T-helper 2 cell (primary cell): Measurements from ENCODE around the gene VARS2.

Experiments
- DNase-seq, 5 experiments: peaks; one replicate each; pipeline versions ENCODE4 v3.0.0 to v3.0.0-alpha.2; 2012 to 2022

VARS2 gene

DNA sequence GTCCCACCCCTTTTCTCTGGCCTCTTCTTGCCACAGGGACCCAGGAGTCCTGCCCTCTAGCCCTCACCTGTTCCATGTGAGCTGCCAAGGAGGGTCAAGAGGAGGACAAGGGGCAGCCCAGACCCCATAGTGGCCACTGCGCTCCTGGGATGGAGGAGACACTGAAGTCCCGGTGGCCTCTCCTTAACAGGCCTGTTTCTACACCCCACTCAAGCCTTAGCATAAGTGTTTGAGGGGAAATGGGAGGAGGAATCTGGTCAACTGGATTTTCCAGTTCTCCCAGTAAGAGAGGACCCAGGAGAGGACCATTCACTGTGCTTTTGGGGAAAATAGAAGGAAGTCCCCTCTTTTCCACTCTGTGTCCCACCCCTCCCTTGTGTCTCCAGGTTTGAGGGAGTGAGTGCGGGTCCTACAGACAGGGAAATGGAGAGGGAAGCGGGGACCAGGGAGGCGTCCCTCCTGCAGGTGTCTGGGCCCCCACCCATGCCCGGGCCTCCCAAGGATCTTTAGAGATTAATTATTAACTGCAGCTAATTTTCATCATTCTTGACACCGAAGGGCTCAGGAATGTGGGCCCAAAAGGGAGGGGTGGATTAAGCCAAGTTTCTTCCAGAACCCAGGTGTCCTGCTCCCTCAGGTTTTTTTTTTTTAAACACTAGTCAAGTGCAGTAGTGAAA, 18.1 kb downstream of the VARS2 start, which contains the start of gene SFTA2:
Gene SFTA2 (minus strand): TSS at position 202 of the 677 bp plus-strand sequence. CDS start 74 bp downstream, at position 128.
- DNase-seq: no peak

- no peak for DNase-seq
These were observed 18.8 kb downstream of the VARS2 start for GRCh38 chr6:30932665-30933365.

- no peak for DNase-seq
These were observed 21.0 kb downstream of the VARS2 start for GRCh38 chr6:30935018-30935417.

DNA sequence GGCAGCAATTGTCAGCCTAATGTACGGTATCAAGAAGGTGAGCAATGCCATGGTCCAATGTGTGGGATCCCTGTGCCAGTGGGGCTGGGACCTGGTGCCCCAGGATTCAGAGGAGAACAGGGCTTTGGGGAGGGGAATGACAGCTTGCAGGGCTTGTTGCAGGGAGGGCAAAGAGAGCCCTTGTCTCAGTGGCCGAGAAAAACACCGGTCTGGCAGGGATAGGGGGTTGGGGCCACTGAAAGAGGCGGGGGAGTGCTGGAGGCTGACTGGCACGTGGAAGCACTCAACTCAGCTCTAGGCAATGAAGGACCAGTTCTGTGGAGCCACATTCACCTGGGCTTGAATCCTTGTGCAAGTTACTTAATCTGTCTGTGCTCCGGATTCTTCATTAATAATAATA, 23.2 kb downstream of the VARS2 start:
- DNase-seq: no peak

- no peak for DNase-seq
These were observed 24.7 kb downstream of the VARS2 start for GRCh38 chr6:30938730-30939129.

DNA sequence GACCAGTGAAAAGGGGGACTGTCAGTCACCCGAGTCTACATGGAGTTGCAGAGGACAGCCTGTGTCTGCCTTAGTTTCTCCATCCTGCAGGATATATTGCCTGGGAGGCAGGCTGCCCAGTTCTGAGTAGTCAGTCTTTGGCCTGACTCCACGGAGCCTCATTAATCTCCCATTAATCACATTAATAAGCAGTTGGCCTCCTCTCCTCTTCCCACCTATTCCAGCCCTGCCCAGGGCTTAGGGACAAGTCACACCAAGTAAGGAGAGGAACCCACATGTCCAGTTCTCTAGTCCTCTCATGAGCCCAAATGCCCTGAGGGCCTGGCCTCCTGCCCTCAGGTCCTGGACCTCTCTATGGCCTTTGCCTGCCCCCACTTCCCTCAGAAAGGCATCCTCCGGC, 25.4 kb downstream of the VARS2 start:
- no peak for DNase-seq

- DNase-seq: no peak
These were observed 26.4 kb downstream of the VARS2 start, which contains the start of gene MUCL3 for GRCh38 chr6:30940361-30940986. Gene MUCL3 (plus strand): TSS chr6:30940973. CDS start chr6:30941000, 27 bp downstream.

DNA sequence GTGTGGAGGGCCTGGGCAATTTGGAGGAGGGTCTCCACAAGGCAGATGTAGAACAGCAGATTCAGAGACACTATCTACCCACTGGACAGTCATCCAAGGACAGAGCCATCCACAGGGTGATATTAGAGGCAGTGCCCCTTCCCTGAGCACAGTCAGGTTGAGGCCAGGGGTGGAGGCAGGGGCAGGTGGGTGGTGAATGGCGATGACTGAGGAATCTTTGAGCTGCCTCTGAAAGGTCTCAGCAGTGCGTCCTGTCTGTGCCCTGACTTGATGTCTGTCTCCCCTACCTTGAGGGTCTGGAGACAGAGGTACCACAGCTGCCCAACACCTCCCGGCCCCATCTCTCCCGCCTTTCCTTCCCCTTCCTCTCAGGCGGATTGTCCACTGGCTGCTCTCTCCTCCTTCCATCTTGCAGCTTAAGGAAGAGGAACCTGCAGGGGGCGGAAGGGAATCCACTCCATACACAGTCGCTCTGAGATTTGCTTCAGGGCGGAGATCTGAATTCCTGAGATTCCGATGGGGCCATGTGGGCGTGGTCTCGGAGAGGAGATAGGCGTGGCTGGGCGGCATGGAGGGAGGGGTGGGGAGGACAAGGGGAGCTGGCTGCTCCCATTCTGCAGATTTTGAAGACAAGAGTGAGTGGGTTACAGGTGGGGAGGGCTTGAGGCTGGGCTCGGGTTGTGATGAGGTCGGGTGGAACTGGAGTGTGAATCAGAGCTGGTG, 28.5 kb downstream of the VARS2 start:
- no peak for DNase-seq

DNA sequence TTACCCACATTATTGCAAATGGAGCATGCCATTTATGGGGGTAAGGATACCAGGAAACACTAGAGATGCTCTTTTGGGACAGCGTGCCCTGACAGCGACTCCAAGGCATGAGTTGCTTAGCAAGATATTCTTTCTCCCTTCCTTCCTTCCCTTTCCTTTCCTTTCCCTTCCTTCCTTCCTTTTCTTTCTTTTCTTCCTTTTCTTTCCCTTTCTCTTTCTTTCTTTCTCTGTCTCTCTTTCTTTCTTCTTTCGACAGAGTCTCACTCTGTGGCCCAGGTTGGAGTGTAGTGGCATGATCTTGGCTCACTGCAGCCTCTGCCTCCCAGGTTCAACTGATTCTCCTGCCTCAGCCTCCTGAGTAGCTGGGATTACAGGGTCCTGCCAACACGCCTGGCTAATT, 30.0 kb downstream of the VARS2 start:
- DNase-seq: no peak

DNA sequence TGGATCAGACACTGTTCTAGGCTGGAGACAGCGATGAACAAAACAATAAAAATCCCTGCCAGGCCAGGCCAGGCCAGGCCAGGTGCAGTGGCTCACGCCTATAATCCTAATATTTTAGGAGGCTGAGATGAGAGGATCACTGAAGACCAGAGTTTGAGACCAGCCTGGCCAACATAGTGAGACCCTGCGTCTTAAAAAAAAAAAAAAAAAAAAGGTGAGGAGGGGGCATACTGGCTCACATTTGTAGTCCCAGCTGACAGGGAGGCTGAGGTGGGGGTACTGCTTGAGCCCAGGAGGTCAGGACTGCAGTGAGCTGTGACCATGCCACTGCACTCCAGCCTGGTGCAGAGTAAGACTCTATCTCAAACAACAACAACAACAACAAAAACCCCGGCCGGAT, 31.2 kb downstream of the VARS2 start:
- DNase-seq: no peak

- DNase-seq: no peak
These were observed 33.2 kb downstream of the VARS2 start for GRCh38 chr6:30947231-30947630.

- no peak for DNase-seq
These were observed 34.8 kb downstream of the VARS2 start for GRCh38 chr6:30948811-30949210.

- no peak for DNase-seq
These were observed 38.0 kb downstream of the VARS2 start for GRCh38 chr6:30951907-30952469.

DNA sequence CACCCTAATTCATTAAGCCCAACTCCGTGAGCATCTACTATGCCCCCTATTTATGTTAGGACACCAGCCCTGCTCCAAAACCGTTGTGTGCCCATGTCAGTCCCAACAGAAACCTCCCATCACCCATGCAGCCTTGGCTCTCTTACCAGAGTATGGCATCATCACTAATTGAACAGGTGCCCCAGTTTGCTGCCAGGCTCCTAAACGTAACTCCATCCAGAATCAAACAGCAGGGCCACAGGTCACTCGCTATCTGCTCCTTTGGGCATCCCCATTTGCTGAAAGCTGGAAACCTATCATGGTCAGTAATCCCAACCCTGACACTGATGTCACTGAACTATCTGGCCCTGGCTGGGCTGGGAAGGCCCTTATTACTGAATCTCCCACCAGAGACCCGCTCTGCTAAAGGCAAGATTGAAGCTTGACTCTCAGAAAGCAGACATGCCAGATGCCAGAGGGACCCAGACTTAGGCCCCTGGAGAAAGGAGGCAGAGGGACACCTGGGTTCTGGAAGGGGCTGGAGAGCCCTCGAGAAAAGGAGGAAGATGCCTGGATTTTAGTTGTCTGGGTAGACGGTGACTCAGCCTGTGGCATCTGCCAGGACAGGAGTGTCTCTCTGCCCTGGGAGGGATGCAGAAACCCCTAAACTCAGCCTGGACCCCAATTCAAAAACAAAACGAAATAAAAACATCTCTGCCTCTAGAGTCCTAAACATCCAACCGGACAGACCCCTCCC, 40.8 kb downstream of the VARS2 start:
- DNase-seq: no peak

DNA sequence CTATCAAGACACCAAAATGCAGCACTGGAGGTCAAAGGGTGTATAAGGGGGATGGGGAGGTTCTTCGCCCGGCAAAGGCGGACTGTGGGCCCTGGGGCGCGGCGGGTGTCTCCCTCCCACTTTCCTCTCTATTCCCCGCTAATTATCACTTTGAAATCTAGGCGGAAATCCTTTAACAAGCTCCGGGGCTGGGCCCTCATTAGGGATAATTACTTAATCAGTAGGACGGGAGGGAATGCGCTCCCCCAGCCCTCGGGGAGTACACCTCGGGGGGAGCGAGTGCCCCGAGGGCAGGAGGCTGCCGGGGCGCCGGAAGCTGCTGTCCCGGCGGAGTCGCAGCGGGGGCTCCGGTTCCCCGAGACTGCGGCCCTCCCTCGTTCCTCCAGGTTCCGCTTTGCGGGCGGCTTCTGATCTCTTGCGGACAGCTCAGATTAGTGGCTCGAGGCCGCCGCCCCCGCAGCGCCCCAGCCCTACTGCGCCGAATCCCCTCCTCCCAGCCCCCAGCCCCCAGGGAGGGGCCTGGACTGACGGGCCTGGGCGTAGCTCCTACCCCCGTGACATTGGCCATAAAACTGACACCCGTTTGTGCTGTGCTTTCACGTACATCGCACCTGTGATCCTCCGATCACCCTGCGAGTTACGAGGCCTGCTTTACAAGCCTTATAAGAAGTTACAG, 41.5 kb downstream of the VARS2 start:
- peak; percentile 37 to 76 (median 58) for DNase-seq

GRCh38 chr6:30957716-30958115, 43.7 kb downstream of the VARS2 start:
- DNase-seq: no peak

DNA sequence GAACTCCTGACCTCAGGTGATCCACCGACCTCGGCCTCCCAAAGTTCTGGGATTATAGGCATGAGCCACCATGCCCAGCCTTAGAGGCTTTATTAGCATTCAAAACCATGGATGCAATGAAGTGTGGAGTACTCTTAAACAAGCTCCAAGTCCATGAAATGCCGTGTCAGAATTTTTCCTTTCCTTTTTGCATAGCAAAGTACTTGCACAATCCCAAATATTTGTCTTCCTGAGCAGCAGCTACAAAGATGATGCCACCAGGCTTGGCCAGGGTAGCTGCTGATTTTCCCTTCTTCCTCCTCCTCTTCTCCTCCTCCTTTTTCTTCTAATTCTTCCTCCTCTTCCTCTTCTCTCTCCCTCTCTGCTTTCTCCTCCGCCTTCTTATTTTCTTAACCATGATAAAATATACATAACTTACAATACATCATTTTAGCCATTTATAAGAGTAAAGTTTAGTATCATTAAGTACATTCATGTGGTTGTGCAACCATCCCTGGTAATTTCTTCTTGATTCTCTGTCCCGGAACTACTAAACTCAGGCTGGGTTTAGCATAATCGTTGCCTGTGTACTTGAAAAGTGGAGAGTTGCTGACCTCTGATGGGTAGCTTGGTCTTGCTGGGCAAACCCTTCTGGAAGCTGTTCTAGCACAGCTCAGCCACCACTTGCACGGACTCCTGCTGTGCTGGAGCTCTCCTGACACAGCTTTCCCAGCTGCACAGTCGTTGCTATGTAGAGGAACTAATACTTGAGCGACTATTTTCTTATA, 47.1 kb downstream of the VARS2 start:
- no peak for DNase-seq

DNA sequence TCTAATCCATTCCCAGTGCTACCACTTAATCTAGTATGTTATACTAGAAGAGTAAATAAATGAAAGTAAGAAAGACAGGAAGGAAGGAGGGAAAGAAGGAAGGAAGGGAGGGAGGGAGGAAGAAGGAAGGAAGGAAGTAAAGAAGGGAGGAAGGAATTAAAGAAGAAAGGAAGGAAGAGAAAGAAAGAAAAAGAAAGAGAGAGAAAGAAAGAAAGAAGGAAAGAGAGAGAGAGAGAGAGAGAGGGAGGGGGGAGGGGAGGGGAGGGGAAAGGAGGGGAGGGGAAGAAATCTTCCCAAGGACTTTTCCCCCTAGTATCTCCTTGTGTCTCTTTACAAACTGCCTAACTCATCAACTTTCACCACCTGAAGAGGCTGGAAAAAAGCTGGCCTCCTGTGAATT, 48.7 kb downstream of the VARS2 start:
- DNase-seq: no peak

- DNase-seq: no peak
These were observed 49.6 kb downstream of the VARS2 start for GRCh38 chr6:30963641-30964040.

GRCh38 chr6:30964075-30964474, 50.0 kb downstream of the VARS2 start:
- peak in 2 of 5 experiments; percentile 15 to 46 for DNase-seq
